ENCODE results near the gene FARSA.
"Not testable (repeated sequence)": the region's sequence is repeated elsewhere in the genome, so short reads cannot be mapped to it uniquely, and the experiment has no call there.

The FARSA gene

GRCh38 chr19:12891553-12892021, 41.9 kb downstream of the FARSA start:
- no peak for DNase-seq (ENCODE audit: low read depth in 3 of 3, low spot score in 1 of 3)

- DNase-seq (ENCODE audit: low read depth in 3 of 3, low spot score in 1 of 3) = peak; percentile 82 to 91 (median 89)
Measured at GRCh38 chr19:12890787-12891552, 42.5 kb downstream of the FARSA start, which contains the start of gene GCDH. GCDH (plus strand) TSS chr19:12891160; CDS start chr19:12891305, 145 bp downstream.

GRCh38 chr19:12890299-12890786, 43.2 kb downstream of the FARSA start:
- DNase-seq (ENCODE audit: low read depth in 3 of 3, low spot score in 1 of 3) = not testable (repeated sequence)

GRCh38 chr19:12888006-12888603, 45.4 kb downstream of the FARSA start:
- no peak for DNase-seq (ENCODE audit: low read depth in 3 of 3, low spot score in 1 of 3)

- no peak for DNase-seq (ENCODE audit: low read depth in 3 of 3, low spot score in 1 of 3)
Measured at GRCh38 chr19:12886969-12887747, 46.4 kb downstream of the FARSA start, which contains the start of gene KLF1. KLF1 (minus strand) TSS chr19:12887201; CDS start chr19:12887140, 61 bp downstream.

- no peak for DNase-seq (ENCODE audit: low read depth in 3 of 3, low spot score in 1 of 3)
Measured at GRCh38 chr19:12886651-12886968, 46.9 kb downstream of the FARSA start.

GRCh38 chr19:12885749-12886650, 47.5 kb downstream of the FARSA start:
- no peak for DNase-seq (ENCODE audit: low read depth in 3 of 3, low spot score in 1 of 3)

GRCh38 chr19:12884926-12885748, 48.4 kb downstream of the FARSA start:
- DNase-seq (ENCODE audit: low read depth in 3 of 3, low spot score in 1 of 3) = peak; percentile 60 to 85 (median 66)

- DNase-seq (ENCODE audit: low read depth in 3 of 3, low spot score in 1 of 3) = no peak
Measured at GRCh38 chr19:12884627-12884925, 48.9 kb downstream of the FARSA start.

GRCh38 chr19:12884202-12884601, 49.3 kb downstream of the FARSA start:
- no peak for DNase-seq (ENCODE audit: low read depth in 3 of 3, low spot score in 1 of 3)

GRCh38 chr19:12882589-12882988, 50.9 kb downstream of the FARSA start:
- no peak for DNase-seq (ENCODE audit: low read depth in 3 of 3, low spot score in 1 of 3)

GRCh38 chr19:12881172-12881808, 52.2 kb downstream of the FARSA start, which contains the start of gene DNASE2:
DNASE2 (minus strand) TSS chr19:12881449; CDS start chr19:12881375, 74 bp downstream.
- DNase-seq (ENCODE audit: low read depth in 3 of 3, low spot score in 1 of 3) = peak; percentile 69 to 78 (median 71)

- DNase-seq (ENCODE audit: low read depth in 3 of 3, low spot score in 1 of 3) = no peak
Measured at GRCh38 chr19:12880551-12881171, 52.9 kb downstream of the FARSA start.

- no peak for DNase-seq (ENCODE audit: low read depth in 3 of 3, low spot score in 1 of 3)
Measured at GRCh38 chr19:12875086-12875485, 58.4 kb downstream of the FARSA start.

- DNase-seq (ENCODE audit: low read depth in 3 of 3, low spot score in 1 of 3) = no peak
Measured at GRCh38 chr19:12873891-12874745, 59.4 kb downstream of the FARSA start.

- no peak for DNase-seq (ENCODE audit: low read depth in 3 of 3, low spot score in 1 of 3)
Measured at GRCh38 chr19:12872941-12873890, 60.3 kb downstream of the FARSA start.

Measured in stimulated activated CD4-positive, alpha-beta T cell treated with anti-CD3 and anti-CD28 coated beads, TNF-alpha, amount 100 ng/mL, for 1 hour (primary cell).